ENCODE measurements around the gene RTN4.

DNA sequence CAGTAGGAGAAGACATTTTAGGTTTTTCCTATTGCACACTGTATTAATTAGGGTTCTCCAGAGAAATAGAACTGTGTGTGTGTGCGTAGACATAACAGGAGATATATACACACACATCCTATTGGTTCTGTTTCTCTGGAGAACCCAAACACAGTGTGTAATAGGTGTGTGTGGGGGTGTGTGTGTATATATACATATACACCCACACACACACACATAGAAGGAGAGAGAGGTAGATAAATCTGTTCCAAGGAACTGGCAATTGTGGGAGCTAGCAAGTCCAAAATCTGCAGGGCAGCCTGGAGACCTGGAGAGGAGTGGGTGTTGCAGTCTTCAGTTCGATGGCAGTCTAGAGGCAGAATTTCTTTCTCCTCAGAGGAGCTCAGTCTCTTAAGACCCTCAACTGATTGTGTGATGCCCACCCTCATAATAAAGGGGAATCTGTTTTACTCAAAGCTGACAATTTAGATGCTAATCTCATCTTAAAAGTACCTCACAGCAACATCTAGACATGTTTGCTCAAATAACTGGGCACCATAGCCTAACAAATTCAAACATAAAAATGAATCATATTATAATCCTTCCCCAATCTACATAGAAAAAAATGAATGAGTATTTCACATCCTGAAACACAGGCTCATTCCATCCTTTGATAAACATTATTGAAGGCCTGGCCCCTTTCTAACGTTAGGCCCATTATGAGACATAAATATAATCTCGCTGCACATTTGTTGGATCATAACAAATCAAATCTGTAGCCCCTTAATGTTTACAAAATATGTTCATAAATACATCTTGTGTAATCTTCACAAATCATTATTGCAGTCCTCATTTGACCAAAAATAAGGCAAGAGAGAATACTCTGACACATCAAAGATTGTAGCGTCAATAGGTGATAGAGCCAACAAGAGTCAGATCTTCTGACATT lies 35.1 kb upstream of the RTN4 start:
- TF ChIP-seq, protein P1, sequence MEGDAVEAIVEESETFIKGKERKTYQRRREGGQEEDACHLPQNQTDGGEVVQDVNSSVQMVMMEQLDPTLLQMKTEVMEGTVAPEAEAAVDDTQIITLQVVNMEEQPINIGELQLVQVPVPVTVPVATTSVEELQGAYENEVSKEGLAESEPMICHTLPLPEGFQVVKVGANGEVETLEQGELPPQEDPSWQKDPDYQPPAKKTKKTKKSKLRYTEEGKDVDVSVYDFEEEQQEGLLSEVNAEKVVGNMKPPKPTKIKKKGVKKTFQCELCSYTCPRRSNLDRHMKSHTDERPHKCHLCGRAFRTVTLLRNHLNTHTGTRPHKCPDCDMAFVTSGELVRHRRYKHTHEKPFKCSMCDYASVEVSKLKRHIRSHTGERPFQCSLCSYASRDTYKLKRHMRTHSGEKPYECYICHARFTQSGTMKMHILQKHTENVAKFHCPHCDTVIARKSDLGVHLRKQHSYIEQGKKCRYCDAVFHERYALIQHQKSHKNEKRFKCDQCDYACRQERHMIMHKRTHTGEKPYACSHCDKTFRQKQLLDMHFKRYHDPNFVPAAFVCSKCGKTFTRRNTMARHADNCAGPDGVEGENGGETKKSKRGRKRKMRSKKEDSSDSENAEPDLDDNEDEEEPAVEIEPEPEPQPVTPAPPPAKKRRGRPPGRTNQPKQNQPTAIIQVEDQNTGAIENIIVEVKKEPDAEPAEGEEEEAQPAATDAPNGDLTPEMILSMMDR (IDR thresholded peaks at IDR 0.05; ENCODE audit: poor library complexity): no peak
- TF ChIP-seq EZH2phosphoT487 (IDR thresholded peaks at IDR 0.05; ENCODE audit: low read depth, severe bottlenecking, unreplicated experiment): no peak
